H4 (cell line): ENCODE data around the gene TAS2R10. TPM values are rescaled to one million over a fixed set of nuclear protein-coding genes. Genes with fewer than 3 reads are reported as not detected.
"Not testable (repeated sequence)": the region's sequence is repeated elsewhere in the genome, so short reads cannot be mapped to it uniquely, and the experiment has no call there.

Source experiments
- DNase-seq: peaks from one replicate; pipeline ENCODE4 v3.0.0-alpha.2; 2015; ENCODE audit warnings: low spot score
- total RNA-seq: library from RNA; depleted of rRNA; stranded (reverse); fragments of >200 nt; shearing (Covaris generic); gene quantifications from 2 replicates; pipeline ENCODE4 v1.2.3, GENCODE V29; 2014; rRNA removed

Gene TAS2R10, protein sequence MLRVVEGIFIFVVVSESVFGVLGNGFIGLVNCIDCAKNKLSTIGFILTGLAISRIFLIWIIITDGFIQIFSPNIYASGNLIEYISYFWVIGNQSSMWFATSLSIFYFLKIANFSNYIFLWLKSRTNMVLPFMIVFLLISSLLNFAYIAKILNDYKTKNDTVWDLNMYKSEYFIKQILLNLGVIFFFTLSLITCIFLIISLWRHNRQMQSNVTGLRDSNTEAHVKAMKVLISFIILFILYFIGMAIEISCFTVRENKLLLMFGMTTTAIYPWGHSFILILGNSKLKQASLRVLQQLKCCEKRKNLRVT
- 0.08 TPM in 1 of 2 replicates, not detected in the other for total RNA-seq

DNA sequence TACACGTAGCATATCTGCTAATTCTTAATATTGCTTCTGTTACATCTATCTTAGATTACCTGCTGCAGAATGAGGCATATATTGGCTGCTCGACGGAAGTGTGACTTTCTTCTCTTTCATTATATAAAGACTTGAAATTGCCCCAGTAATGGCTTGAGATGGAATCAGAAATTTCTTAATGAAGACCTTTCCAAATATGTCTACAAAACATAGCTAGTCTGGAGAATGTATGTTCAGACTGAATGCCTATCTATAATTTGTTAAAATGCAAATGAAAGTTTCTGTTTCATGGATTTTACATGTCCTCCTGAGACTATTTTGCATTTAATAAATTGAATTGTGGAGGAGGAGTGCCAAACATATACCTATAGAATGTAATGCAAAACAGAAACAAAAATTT is at the start of gene TAS2R10:
Gene TAS2R10, minus strand, starts transcription at position 101 of the 400 bp plus-strand sequence. Its CDS starts 89 bp downstream, at position 12.
- no peak for DNase-seq

DNA sequence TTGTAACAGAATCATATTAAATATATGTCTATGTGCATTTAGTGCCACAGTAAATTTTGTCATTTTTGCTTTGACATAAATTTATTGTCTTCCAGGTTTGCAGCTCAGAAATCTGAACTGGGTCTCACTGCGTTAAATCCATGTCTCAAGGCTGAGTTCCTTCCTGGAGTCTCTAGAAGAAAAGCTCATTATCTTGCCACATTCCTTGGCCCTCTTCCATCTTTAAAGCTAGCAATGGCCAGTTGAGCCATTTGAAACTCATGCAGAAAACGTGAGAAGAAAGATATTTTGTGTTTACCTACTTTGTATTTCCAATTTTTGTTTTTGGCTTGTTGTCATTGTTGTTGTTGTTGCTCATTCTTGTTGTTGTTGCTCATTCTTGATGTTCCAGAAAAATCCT is 47.2 kb upstream of the TAS2R10 start:
- DNase-seq = no peak

DNA sequence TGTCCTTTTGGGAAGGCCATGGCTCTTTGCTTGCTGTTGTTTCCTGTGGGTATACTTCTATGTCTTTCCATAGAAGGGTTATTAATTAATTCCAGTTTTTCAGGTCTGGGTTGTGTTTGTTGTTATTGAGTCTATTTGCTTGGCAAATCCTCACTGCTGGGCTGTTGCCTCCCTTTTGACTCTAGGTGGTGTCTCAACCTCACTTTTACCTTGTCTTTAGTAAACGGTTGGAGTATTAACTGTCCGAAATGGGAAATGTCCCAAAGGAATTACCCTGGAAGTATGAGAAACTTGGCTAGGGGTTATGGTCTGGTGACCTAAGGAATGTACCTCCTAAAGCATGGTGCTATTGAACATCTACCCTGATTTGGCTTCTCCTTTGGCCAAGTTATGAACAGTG is 41.2 kb upstream of the TAS2R10 start:
- DNase-seq = no peak

DNA sequence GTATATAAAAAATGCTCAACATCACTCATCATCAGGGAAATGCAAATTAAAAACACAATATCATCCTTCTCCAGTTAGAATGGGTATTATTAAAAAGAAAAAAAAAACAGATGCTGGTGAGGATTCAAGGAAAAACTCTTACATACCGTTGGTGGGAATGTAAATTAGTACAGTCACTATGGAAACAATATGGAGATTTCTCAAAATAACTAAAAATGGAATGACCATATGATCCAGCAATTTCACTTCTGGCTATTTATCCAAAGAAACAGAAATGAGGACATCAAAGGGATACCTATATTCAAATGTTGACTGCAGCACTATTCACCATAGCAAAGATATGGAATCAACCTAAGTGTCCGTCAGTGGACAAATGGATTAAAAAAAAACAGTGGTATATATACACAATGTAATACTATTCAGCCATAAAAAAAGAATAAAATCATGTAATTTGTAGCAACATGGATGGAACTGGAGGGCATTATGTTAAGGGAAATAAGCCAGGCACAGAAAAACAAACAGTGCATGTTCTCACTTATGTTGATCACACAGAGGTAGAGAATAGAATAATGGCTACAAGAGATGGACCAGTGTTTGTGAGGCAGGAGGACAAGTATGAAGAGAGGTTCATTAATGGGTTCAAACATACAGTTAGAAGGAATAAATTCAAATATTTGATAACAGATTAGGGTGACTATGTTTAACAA is 37.5 kb upstream of the TAS2R10 start:
- no peak for DNase-seq

DNA sequence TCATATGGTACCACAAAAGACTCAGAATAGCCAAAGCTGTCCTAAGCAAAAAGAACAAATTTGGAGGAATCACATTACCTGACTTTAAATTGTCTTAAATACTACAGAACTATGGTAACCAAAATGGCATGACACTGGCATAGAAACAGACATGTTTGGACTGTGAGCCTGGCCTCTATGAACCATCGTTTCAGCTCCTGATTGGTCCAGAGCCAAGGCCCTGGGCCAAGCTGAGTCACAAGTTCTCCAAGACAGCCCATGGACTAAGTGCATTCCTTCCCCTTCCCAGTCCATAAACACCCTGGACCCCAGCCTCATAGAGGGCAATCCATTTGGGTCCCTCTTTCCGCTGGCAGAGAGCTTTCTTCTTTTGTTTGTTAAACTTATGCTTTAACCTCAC is 35.2 kb upstream of the TAS2R10 start:
- DNase-seq = no peak

DNA sequence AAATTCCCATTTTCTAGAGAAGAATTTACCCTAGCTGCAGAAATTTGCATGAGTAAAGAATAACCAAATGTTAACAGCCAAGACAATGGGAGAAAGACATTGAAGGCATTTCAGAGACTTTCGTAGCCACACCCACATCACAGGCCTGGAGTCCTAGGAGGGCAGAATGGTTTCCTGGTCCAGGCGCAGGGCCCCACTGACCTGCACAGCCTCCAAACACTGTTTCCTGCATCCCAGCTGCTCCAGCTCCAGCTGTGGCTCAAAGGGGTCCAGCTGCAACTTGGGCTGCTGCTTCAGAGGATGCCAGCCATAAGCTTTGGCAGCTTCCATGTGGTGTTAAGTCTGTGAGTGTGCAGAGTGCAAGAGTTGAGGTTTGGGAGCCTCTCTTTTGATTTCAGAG is 29.6 kb upstream of the TAS2R10 start:
- DNase-seq = no peak

DNA sequence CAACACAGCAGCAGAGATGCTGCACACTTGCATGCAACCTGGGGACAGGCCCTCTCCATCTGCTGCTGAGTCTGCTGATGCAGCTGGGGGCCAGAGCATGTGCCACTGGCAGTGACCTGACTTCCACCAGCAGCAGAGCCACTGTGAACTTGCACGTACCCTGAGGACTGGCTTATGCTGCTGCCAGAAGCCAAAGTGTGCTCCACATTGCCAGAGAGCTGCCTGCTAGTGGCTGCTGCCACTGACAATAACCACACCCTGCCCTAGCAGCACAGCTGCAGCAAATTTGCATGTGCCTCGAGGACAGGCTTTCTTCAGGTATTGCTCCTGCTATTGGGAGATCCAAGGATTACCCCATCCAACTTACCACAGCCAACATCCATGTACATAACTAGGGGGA is 27.6 kb upstream of the TAS2R10 start:
- DNase-seq = no peak

DNA sequence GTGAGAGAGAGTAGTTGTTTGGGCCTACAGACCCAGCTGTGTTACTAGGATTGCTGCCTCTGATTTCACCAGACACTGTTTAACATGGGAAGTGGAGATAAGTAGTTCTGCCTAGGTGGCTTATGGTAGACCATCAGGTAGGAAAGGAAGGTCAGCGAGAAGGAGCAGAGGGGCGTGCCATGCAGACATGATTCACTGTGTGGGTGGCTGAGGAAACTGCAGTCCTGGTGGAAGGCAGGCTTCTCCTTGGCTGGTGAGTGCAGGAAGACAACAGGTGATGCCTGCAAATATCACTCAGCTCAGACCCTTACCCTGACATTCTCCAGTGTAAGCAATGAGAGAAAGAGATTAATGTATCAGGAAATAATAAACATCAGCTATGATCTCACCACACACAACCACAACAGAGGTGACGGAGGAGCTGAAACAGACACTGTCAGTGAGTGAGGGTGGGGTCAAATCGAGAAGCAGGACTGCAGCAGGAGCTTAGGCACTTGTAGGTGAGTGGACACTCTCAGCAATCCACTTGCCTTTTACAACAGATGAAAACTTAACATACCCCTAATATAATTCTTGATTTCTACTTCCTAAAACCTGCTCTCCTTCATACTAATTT is 25.2 kb upstream of the TAS2R10 start:
- no peak for DNase-seq

DNA sequence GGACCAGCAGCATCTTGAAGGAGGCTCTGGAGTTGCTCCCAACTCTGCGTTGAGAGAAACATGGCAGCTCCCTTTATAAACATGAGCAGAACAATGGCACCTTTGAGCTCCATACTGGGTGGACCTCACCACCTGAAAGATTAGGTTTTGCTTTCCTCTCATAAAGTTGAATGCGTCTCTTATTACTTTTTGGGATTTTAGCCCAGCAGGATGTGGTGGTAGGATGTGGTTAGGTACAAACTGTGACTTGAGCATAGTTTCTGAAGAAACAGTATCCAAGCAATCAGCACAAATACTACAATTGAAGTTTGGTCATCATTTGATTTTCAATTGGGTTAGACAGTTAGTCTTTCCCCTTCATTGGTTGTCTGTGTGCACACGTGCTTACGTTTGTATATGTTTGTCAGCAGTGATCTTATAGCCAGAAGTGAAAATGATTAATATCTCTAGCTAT is 23.3 kb upstream of the TAS2R10 start, which contains the start of gene PRR4:
Gene PRR4, minus strand, starts transcription at position 51 of the 454 bp plus-strand sequence. Its CDS starts 38 bp downstream, at position 13.
- peak; percentile 70 for DNase-seq

DNA sequence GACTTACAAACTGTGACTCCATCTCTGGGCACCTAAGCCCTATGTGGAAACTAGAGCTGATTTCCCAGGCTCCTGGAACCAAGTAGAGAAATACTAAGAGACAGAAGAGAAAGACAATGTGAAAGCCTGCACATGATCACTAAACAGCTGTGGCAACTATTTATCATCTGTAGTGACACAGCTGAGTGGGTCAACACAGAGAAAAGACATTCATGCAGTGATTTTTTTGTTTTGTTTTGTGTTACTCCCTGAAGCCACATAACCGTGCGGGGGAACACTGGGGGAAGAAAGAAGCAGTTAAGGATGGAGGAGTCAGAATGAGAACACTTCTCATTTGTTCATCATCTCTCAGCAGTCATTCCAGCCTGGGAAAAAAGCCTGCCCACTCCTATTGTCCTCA is 21.6 kb upstream of the TAS2R10 start:
- no peak for DNase-seq

DNA sequence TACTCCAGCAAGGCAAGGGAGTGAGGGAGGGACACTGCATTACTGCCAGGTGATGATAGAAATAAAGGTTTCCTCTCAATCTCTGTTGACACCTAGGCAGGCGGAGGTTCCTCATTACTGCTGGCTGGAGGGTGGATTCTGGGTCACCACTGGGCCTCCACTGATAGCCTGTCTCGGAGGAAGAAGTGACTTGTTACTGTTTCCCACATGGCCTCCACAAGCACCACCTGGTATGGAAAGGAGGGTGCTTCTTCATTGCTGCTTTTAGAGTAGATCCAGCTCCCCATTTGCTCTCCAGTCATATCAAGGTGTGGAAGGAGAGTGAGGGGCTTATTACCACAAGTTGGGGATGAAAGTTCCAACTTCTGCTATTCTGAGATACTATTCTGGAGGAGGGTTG is 16.7 kb upstream of the TAS2R10 start:
- no peak for DNase-seq

DNA sequence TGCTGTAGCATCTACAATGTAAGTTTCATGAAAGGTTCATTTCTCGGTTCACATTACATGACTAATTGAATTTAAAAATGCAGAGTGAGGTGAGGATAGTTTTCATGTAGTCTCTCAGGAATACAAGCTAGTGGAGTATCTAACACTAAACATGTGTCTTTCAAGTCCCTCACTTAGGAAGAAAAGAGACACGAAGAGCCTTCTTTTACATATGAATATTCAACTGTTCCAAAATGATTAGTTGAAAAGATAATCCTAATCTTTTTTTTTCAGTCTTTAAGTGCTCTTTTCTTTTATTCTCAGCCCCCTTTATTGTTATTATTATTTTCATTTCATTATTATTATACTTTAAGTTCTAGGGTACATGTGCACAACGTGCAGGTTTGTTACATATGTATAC is 12.3 kb upstream of the TAS2R10 start:
- no peak for DNase-seq

DNA sequence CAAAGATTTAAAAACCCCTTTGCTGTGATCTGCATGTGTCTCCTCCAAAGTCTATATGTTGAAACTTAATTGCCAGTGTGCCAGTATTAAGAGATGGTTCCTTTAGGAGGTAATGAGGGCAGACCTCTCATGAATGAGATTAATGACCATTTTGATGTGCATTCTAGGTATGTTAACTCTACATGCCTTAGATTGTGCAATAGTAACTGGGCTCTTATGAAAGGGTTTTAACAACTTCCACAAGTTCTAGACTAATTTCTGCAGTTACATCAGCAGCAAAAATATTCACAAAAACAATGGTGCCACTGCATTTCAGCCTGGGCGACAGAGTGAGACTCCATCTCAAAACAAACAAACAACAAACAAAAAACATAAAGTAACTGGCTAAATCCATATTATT is 3.8 kb upstream of the TAS2R10 start:
- DNase-seq = no peak

DNA sequence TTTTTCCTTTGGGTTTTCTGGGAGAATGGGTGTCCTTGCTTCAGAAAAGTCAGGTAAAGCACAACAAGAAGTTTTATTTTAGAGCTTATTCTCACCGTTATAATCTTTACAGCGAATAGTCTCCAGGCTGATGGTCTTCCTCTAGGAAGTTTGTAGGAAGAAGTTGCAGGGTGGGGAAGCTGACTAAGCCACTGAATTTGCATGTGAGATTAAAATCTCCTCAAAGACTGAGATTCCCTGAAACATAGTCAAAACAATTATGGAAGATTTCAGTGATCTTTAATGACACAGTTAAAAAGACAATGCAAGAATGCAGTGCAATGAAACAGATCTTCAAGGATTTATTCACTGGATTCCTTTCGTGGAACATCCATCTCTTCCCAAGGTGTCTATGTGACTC is 1.2 kb downstream of the TAS2R10 start:
- DNase-seq = no peak

DNA sequence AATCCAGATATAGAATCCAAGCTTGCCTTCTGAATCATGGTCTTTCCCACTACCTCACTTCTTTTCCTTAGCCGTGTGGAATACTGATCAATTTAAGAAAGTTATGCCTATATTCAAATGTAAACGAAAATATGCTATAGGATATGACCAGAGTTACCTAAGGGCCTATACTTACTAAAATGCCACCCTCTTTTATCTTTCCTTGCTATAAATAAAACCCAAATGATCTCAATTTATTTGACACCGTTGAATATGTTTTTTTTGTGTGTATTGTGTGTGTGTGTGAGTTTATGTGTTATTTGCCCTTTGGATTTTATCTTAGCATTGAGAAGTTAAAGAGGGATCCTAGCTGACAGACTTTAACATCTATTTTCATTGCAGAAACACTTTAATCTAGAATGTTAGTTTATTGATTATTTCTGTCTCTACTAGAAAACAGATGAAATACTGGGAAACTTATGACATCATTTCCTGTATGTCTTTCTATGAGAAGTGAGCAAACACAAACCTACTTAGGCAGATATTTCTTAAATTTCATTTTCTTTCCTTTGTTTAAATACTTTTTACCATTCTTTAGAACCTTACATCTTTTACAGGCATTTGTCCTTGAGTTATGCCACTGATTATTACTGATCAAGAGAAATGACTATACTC is 14.1 kb downstream of the TAS2R10 start:
- DNase-seq = no peak

DNA sequence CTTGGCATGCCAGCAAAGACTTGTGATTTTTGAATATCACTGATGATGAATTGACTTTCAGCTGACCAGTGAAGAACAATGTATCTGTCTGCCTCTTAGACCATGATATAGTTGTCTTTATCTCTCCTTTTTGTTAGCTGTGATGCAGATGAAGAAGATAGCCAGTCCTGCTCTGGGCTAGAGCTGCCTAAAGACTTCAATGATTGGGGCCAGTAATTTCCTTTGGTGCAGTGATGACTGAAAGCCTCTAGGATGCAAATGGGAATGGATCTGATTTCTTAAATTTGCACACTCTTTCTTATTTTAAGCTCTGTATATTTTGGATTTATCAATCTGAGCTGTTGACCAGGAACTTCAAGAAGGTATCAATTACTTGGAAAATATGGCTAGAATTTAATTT is 16.1 kb downstream of the TAS2R10 start, which contains the start of gene TAS2R9:
Gene TAS2R9, minus strand, starts transcription at position 101 of the 400 bp plus-strand sequence. Its CDS starts 93 bp downstream, at position 8.
- DNase-seq = no peak

DNA sequence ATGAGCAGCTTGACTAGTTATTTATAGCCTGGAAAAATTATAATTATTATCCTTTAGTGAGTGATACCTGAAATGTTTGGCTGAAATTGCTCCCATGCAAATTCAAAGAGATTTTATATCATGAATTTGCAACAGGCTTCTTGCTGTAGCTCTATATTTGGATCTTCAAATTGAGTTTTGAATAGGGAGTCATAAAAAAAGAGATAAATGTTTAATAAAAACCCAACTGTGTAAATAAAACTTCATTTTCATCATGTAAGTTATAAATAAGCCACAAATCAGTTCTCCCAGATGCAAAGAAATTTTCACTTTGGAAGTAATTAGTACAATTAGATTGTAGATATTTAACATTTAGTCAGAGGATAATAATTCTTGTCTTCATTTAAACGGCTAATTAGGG is 19.0 kb downstream of the TAS2R10 start, which contains the start of gene TAS2R8:
Gene TAS2R8, minus strand, starts transcription at position 101 of the 400 bp plus-strand sequence. CDS start 306 bp downstream, outside the sequence.
- no peak for DNase-seq

DNA sequence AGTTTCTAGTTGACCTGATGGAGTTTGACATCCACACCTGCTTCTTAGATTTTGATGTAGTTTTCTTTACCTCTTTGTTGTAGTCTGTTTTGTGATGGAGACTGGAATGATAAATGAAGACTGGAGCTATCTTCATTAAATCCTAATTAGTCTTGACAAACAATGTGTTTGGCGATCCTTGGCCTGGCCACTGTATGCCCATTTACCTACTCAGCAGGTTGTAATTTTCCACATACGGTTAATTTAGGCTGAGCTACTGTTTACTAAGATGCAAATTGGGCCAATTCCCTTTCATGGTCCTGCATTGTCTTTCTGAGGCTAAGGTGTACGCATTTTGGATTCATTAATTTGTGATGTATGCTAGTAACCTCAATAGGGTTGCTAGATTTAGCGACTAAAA is 23.6 kb downstream of the TAS2R10 start, which contains the start of gene TAS2R7:
Gene TAS2R7, minus strand, starts transcription at position 41 of the 400 bp plus-strand sequence. CDS start 57 bp downstream, outside the sequence.
- DNase-seq = no peak

DNA sequence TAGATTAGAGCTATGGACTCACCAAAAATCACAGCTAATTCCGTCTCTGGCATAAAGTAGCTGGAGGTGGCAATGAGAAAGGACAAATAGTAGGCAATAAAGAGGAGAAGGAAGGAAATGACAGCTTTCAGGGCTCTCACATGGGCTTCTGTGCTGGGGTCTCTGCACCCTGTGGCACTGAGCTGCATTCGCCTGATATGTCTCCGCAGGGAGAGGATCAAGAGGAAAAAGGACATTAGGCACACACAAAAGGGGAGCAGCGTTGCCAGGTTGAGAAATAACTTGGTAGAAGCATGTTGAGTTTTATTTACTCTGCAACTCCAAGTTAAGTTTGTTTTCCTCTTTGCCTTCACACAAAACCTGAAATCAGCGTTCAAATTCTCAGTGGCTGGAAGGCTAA is 24.4 kb downstream of the TAS2R10 start:
- no peak for DNase-seq

DNA sequence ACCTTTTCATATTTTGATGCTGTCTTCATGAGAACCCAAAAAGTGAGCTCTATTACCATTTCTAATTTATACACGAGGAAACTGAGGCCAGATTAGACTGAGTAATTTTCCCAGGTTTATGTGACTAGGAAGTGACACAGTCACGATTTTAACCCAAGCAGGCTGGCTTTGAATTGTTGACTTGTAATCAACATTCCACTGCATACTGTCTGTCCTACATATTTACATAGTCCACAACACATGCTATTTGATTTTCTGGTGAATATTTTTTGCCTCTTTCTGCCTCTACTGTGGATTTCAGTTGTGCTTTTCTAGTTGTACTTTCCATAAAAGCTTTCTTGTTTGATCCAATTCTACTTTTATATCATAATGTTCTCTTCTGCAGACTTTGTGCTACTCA is 31.9 kb downstream of the TAS2R10 start:
- DNase-seq = no peak

DNA sequence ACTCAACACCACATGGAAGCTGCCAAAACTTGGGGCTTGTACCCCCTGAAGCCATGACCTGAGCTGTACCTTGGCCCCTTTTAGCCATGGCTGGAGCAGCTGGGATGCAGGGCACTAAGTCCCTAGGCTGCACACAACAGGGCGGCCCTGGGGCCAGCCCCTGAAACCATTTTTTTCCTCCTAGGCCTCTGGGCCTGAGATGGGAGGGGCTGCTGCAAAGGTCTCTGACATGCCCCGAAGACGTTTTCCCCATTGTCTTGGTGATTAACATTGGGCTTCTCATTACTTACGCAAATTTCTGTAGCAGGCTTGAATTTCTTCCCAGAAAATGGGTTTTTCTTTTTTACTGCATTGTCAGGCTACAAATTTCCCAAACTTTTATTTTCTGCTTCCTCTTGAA is 34.4 kb downstream of the TAS2R10 start:
- not testable (repeated sequence) for DNase-seq

DNA sequence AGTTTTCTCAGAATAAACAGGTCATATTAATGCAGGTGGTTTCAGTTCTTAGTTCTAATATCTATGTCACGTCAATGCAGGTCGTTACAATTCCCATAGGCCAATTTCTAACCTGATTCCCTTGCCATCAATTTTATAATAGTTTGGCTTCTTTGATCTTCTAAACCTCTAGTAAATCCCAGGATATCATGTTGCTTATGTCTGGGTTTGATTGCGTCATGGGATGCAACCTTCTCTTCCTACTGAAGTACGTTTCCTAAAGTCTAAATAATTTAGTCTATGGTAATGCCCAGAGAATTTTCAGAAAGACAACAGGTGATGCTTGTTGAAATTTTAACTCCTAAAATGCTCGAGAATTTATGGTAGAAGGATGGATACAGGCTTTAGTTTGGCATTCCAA is 42.9 kb downstream of the TAS2R10 start:
- no peak for DNase-seq
